GM19025 (cell line): ENCODE measurements around the gene IFNL2.
"Not testable (repeated sequence)": the region's sequence is repeated elsewhere in the genome, so short reads cannot be mapped to it uniquely, and the experiment has no call there.

ENCODE experiments used
- ATAC-seq: cut with Tn5 transposase; IDR thresholded peaks from one replicate; pipeline ENCODE4 v1.9.1; 2021; ENCODE audit warnings: mild to moderate bottlenecking, low read depth, moderate library complexity; ENCODE audit not compliant: unreplicated experiment

Gene IFNL2

GRCh38 chr19:39252458-39252857, 15.7 kb upstream of the IFNL2 start:
- no peak for ATAC-seq

- no peak for ATAC-seq
These were observed 14.6 kb upstream of the IFNL2 start for GRCh38 chr19:39253374-39254149.

- ATAC-seq, result no peak
These were observed 13.5 kb upstream of the IFNL2 start for GRCh38 chr19:39254531-39255345.

GRCh38 chr19:39257227-39257626, 11.0 kb upstream of the IFNL2 start:
- ATAC-seq, result no peak

GRCh38 chr19:39261704-39262103, 6.5 kb upstream of the IFNL2 start:
- ATAC-seq, result no peak

- ATAC-seq, result no peak
These were observed 5.7 kb upstream of the IFNL2 start for GRCh38 chr19:39262496-39262895.

- ATAC-seq, result no peak
These were observed 4.3 kb upstream of the IFNL2 start for GRCh38 chr19:39263912-39264305.

GRCh38 chr19:39264306-39265290, 3.6 kb upstream of the IFNL2 start:
- no peak for ATAC-seq

- ATAC-seq, result no peak
These were observed 2.8 kb upstream of the IFNL2 start for GRCh38 chr19:39265321-39265916.

GRCh38 chr19:39268531-39269223, 481 bp downstream of the IFNL2 start:
- not testable (repeated sequence) for ATAC-seq

- not testable (repeated sequence) for ATAC-seq
These were observed 1.2 kb downstream of the IFNL2 start for GRCh38 chr19:39269369-39269768.

- ATAC-seq, result no peak
These were observed 2.1 kb downstream of the IFNL2 start for GRCh38 chr19:39270036-39270871.

GRCh38 chr19:39273859-39274258, 5.7 kb downstream of the IFNL2 start:
- not testable (repeated sequence) for ATAC-seq

GRCh38 chr19:39275578-39275977, 7.4 kb downstream of the IFNL2 start:
- ATAC-seq, result no peak

- no peak for ATAC-seq
These were observed 8.5 kb downstream of the IFNL2 start for GRCh38 chr19:39276740-39277139.

- no peak for ATAC-seq
These were observed 9.4 kb downstream of the IFNL2 start for GRCh38 chr19:39277598-39277997.

GRCh38 chr19:39282021-39282420, 13.8 kb downstream of the IFNL2 start:
- no peak for ATAC-seq

- no peak for ATAC-seq
These were observed 15.8 kb downstream of the IFNL2 start for GRCh38 chr19:39284032-39284431.

- no peak for ATAC-seq
These were observed 25.2 kb downstream of the IFNL2 start for GRCh38 chr19:39293394-39293793.
